Hematopoietic multipotent progenitor cell treated with erythropoietin and hydrocortisone succinate and interleukin-3 and kit ligand, for 8 days (in vitro differentiated cells): ENCODE measurements around the gene TRPM2.
"Not testable (repeated sequence)": the region's sequence is repeated elsewhere in the genome, so short reads cannot be mapped to it uniquely, and the experiment has no call there.

Source experiments
- DNase-seq: peaks from one replicate; pipeline ENCODE4 v3.0.0-alpha.2; 2015

Gene TRPM2

GRCh38 chr21:44354775-44355771, 1.7 kb downstream of the TRPM2 start:
- DNase-seq = no peak

DNA sequence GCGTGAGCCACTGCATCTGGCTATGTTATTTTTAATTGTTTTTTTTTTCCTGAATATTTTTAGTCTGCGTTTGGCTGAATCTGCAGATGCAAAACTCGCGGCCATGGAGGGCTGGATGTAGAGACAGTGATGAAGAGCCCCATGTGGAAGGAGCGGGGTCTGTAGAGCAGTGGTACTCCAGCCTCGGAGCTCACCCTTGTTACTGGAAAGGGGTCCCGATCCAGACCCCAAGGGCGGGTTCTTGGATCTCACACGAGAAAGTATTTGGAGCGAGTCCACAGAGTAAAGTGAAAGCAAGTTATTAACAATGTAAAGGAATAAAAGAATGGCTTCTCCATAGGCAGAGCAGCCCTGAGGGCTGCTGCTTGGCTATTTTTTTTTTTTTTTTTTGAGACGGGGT, 2.7 kb downstream of the TRPM2 start:
- DNase-seq = no peak

GRCh38 chr21:44356636-44357035, 3.2 kb downstream of the TRPM2 start:
- no peak for DNase-seq

GRCh38 chr21:44357064-44357837, 3.8 kb downstream of the TRPM2 start:
- DNase-seq = no peak

DNA sequence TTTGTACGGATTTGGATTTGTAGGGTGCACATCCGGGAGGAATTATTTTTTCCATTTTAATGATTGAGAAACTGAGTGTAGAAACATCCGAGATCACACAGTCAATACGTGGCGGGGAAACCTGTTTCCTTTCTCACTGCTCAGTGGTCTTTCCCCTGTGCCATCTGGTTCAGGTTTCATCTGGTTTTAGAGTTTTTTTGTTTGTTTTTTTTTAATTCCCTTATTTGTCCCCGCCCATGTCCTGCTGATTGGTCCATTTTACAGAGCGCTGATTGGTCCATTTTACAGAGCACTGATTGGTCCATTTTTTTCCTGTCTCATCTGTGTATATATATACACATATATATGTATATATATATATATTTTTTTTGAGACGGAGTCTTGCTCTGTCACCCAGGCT, 6.0 kb downstream of the TRPM2 start:
- DNase-seq = no peak

- no peak for DNase-seq
These were observed 6.7 kb downstream of the TRPM2 start for GRCh38 chr21:44360159-44360558.

DNA sequence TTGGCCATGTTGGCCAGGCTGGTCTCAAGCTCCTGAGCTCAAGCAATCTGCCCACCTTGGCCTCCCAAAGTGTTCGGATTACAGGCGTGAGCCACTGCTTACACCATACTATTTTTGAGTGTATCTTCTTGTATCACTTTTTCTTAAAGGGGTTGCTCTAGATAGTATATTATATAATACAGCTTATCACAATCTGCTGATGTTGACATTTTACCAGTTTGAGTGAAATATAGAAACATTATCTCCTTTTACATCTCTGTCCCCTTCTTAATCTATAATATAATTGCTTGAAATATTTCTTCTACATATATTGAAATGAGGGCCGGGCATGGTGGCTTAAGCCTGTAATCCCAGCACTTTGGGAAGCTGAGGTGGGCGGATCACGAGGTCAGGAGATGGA, 8.5 kb downstream of the TRPM2 start:
- not testable (repeated sequence) for DNase-seq

DNA sequence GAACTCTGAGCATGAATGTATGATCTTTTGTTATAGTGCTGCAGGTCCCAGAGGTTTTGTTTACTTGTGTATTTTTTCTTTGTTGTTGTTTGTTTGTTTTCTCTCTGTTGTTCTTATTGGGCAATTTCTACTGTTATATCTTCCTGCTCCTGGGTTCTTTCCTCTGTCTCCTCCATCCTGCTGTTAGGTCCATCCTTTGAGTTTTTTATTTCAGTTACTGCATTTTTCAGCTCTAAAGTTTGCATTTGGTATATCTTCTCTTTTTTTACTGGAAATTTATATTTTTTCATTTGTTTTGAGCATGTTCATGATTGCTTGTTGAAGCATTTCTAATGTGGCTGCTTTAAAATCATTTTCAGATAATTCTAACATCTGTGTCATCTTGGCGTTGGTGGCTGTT, 9.9 kb downstream of the TRPM2 start:
- no peak for DNase-seq

- DNase-seq = no peak
These were observed 11.0 kb downstream of the TRPM2 start for GRCh38 chr21:44364151-44365053.

- DNase-seq = no peak
These were observed 12.0 kb downstream of the TRPM2 start for GRCh38 chr21:44365251-44365966.

GRCh38 chr21:44365967-44366585, 12.7 kb downstream of the TRPM2 start:
- no peak for DNase-seq

DNA sequence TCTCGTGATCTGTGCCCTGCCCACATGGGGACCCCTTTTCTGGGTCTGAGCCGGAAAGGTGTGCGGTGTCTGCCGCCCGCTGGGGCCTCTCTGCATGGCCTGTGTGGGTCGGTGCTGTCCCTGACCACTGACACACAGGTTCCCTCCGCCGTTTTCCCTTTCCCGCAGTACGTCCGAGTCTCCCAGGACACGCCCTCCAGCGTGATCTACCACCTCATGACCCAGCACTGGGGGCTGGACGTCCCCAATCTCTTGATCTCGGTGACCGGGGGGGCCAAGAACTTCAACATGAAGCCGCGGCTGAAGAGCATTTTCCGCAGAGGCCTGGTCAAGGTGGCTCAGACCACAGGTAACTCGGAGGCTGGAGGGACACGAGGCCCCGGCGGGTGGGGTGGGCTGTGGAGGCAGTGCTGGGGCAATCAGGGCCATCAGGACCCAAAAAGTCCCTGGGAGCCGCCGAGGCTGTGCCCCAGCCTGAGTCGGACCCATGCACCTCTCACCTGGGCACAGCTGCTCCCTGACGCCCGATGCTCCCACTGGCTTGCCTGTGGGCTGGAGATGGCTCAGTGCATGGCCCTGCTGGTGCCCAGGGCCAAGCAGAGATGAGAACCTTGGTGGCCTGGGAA, 13.3 kb downstream of the TRPM2 start:
- no peak for DNase-seq

DNA sequence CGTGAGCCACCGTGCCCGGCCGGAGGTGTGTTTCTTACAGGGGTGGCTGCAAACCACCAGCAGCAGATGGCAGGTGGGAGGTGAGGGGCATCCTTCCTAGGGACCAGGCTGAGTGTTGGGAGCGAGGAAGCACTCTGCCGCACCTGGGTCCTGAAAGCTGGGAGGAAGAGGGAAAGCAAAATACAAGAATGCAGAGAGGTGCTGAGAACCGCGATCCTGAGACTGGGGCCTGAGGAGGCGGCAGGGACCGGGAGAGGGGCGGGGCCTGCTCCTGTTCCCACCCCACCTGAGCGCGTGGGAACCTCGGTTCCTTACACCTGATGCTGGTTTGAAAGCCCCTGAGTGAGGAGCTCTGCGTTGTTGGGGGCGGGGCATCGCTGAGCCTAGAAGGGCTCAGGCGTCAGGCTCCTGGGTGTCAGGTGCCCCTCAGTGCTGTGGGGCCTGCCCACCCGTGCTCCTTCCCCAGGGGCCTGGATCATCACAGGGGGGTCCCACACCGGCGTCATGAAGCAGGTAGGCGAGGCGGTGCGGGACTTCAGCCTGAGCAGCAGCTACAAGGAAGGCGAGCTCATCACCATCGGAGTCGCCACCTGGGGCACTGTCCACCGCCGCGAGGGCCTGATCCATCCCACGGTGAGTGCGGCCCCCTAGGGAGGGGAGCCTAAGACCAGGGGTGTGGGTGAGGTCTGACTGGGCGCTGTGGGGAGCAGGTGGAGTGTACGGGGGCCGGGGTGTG, 15.5 kb downstream of the TRPM2 start:
- no peak for DNase-seq

- no peak for DNase-seq
These were observed 16.8 kb downstream of the TRPM2 start for GRCh38 chr21:44370027-44370735.

- DNase-seq = no peak
These were observed 17.5 kb downstream of the TRPM2 start for GRCh38 chr21:44370786-44371410.

DNA sequence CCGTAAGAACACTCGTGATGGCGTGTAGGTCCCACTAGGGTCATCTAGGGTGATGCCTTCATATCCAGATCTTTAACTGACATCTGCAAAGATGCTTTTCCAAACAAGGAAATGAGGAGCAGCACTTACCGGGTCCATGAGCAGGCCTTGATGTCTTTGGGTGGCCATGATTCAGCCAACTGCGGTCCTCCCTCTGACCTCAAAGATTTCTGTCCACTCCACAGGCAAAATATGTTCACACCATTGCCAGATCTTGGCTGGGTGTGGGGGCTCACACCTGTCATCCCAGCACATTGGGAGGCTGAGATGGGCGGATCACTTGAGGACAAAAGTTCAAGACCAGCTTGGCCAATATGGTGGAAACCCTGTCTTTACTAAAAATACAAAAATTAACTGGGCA, 18.2 kb downstream of the TRPM2 start:
- DNase-seq = no peak

- DNase-seq = no peak
These were observed 19.2 kb downstream of the TRPM2 start for GRCh38 chr21:44372616-44373015.

DNA sequence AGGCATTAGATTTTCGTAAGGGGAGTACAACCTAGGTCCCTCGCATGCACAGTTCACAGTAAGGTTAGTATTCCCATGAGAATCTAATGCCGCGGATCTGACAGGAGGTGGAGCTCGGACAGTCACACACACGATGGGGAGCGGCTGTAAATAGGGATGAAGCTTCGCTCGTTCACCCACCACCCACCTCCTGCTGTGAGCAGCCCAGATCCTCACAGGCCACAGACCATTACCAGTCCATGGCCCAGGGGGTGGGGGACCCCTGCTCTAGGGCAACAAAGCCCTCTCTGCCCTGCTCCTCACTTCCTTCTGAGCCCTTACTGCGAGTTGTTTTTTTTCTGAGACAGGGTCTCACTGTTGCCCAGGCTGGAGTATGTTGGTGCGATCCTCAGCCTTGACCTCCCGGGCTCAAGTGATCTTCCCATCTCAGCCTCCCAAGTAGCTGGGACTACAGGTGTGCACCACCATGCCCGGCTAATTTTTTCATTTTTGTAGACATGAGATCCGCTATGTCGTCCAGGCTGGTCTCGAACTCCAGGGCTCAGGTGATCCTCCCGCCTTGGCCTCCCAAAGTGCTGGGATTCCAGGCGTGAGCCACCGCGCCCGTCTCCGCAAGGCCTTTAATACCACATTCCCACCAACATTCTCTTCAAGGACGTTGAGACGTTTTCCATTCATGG, 21.3 kb downstream of the TRPM2 start:
- DNase-seq = no peak

DNA sequence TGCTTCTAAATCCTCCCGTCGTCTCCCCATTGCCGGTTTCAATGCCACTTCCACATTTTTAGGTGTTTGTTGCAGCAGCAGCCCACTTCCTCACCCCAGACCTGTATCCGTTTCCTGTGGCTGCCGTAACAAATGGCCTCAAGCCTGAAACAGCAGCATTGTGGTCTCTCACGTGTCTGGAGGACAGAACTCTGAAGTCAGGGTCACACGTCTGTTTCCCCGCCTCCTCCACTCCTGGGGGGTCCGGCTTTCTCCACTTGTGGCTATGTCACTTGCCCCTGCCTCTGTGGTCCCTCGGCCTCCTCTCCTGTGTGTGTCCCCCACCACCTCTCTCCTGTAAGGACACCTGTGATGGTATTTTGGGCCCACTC, 21.8 kb downstream of the TRPM2 start:
- peak; percentile 19 for DNase-seq
